ENCODE results near the gene RAB14.

DNA sequence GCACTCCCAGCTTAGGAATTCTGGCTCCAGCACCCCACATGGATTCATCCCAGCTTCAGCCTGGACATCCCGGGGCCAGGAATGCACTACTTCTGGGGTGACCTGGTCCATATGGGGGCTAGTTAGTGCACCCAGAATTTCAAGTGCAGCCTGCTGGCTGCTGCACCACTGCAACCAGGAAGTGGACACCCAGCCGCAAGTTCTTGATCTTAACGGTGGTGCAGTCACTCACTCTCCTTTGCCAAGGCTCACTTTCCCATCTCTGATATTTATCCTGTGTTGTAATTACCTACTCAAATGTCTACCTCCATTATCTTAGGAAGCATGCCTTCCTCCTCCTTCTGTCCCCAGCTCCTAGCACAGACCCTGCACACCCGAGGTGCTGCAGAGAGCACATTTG lies 26.2 kb upstream of the RAB14 start:
- TF ChIP-seq CTCF (IDR thresholded peaks at IDR 0.05) (no peak), POLR2A (IDR thresholded peaks at IDR 0.05) (no peak)
